ENCODE results near the gene SUMO3.

DNA sequence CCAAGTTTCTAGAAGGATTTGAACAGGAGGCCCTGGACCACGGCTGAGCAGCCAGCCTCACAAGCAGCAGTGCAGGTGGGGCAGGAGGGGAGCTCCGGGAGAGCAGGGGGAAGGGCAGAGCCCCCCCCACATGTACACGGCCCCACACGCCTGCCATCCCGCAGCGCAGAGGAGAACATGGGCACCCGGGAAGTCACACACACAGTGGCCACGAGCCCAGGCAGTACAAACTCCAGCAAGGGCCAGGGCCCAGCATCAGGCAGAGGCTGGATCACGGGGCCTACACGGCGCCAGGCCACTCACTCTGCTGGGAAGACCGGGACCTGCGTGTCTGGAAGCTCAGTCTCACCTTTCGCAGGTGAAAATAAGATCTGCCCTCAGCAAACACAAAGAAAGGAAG is 5.2 kb downstream of the SUMO3 start:
- TF ChIP-seq, protein P1, sequence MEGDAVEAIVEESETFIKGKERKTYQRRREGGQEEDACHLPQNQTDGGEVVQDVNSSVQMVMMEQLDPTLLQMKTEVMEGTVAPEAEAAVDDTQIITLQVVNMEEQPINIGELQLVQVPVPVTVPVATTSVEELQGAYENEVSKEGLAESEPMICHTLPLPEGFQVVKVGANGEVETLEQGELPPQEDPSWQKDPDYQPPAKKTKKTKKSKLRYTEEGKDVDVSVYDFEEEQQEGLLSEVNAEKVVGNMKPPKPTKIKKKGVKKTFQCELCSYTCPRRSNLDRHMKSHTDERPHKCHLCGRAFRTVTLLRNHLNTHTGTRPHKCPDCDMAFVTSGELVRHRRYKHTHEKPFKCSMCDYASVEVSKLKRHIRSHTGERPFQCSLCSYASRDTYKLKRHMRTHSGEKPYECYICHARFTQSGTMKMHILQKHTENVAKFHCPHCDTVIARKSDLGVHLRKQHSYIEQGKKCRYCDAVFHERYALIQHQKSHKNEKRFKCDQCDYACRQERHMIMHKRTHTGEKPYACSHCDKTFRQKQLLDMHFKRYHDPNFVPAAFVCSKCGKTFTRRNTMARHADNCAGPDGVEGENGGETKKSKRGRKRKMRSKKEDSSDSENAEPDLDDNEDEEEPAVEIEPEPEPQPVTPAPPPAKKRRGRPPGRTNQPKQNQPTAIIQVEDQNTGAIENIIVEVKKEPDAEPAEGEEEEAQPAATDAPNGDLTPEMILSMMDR (IDR thresholded peaks at IDR 0.05), result no peak
- no peak for TF ChIP-seq ZFX (IDR thresholded peaks at IDR 0.05; ENCODE audit: borderline replicate concordance)

Measured in 22Rv1 (cell line).